ENCODE measurements around the gene CA10. TPM values are rescaled to one million over a fixed set of nuclear protein-coding genes. Genes with fewer than 3 reads are reported as not detected.

The CA10 gene
- total and polyA plus RNA-seq, 11 donors: not detected

- no peaks in the 10 kb centered on the region for H3K4me1 ChIP-seq
- no peak for TF ChIP-seq POLR2A (IDR thresholded peaks at IDR 0.05)
- TF ChIP-seq CTCF (IDR thresholded peaks at IDR 0.05): no peak
- DNase-seq (no peak), ATAC-seq (no peak)
- H3K27ac ChIP-seq: no peak overlapping the region
- peaks cover 0 to 10% (median 3%) of the 10 kb centered on the region in 9 donors for H3K27me3 ChIP-seq
- no peaks in the 10 kb centered on the region for H3K36me3 ChIP-seq
- H3K9me3 ChIP-seq: no peaks in the 10 kb centered on the region
- no peak overlapping the region for H3K4me3 ChIP-seq
- intact Hi-C loops (cut with DNase I): no loop called here
Observed at GRCh38 chr17:51842763-51843162, 315.8 kb downstream of the CA10 start.

- H3K4me3 ChIP-seq: no peak overlapping the region
- H3K9me3 ChIP-seq: no peaks in the 10 kb centered on the region
- no peak for DNase-seq
- TF ChIP-seq POLR2A (IDR thresholded peaks at IDR 0.05) (no peak), CTCF (IDR thresholded peaks at IDR 0.05) (no peak)
- no peaks in the 10 kb centered on the region for H3K36me3 ChIP-seq
- no peaks in the 10 kb centered on the region for H3K4me1 ChIP-seq
- H3K27me3 ChIP-seq: peaks cover 0 to 7% (median 3%) of the 10 kb centered on the region in 9 donors
- no peak for ATAC-seq
- H3K27ac ChIP-seq: no peak overlapping the region
- WGBS, 4 donors: 81 to 86% (median 83%) methylated on average over 1 of the region's 1 CpG
- intact Hi-C loops (cut with DNase I): no loop called here
Observed at GRCh38 chr17:51841669-51842068, 316.8 kb downstream of the CA10 start.

DNA sequence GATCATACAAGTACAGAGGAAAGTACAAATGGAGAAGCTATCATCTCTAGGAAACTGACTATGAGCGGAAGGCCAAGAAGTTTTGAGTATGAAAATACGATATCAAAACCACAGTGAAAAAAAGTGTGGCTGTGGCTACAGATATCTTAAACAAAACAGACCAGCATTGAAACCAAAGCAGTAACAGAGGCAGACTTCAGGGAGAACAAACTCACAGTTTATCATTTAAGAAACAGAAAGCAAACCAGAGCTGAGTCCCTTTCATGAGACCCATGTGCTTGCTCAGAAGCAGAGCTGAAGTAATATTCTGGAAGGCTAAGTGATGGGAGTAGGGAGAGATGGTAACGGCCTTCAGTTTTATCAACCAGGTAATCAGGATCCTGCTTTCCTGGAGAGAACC, 317.8 kb downstream of the CA10 start:
- 71 to 81% (median 77%) methylated on average over 3 of the region's 3 CpGs for WGBS, 4 donors
- H3K9me3 ChIP-seq: no peaks in the 10 kb centered on the region
- no peak overlapping the region for H3K27ac ChIP-seq
- no peak overlapping the region for H3K4me3 ChIP-seq
- TF ChIP-seq CTCF (IDR thresholded peaks at IDR 0.05): no peak
- no peak for TF ChIP-seq POLR2A (IDR thresholded peaks at IDR 0.05)
- no peaks in the 10 kb centered on the region for H3K4me1 ChIP-seq
- peaks cover 0 to 7% (median 3%) of the 10 kb centered on the region in 9 donors for H3K27me3 ChIP-seq
- H3K36me3 ChIP-seq: no peaks in the 10 kb centered on the region
- DNase-seq: no peak
- no peak for ATAC-seq
- intact Hi-C loops (cut with DNase I): no loop called here

- Histone ChIP-seq H3K9me3 (no peaks in the 10 kb centered on the region), H3K36me3 (no peaks in the 10 kb centered on the region), H3K27ac (no peak overlapping the region), H3K27me3 (peaks cover 0 to 10% (median 3%) of the 10 kb centered on the region in 9 donors), H3K4me3 (no peak overlapping the region), H3K4me1 (no peaks in the 10 kb centered on the region)
- ATAC-seq: no peak
- TF ChIP-seq CTCF (IDR thresholded peaks at IDR 0.05): no peak
- no peak for TF ChIP-seq POLR2A (IDR thresholded peaks at IDR 0.05)
- 69 to 75% (median 71%) methylated on average over 3 of the region's 3 CpGs for WGBS, 4 donors
- intact Hi-C loops (cut with DNase I): no loop called here
- no peak for DNase-seq
Observed at GRCh38 chr17:51833620-51834019, 324.9 kb downstream of the CA10 start.

Data from heart left ventricle (tissue), 16 donors.